ENCODE results near the gene MZB1. TPM values are rescaled to one million over a fixed set of nuclear protein-coding genes. Genes with fewer than 3 reads are reported as not detected.

The MZB1 gene, protein sequence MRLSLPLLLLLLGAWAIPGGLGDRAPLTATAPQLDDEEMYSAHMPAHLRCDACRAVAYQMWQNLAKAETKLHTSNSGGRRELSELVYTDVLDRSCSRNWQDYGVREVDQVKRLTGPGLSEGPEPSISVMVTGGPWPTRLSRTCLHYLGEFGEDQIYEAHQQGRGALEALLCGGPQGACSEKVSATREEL
- 1 to 10 TPM in 3 of 6 experiments, under 1 TPM in 3; 0.37 to 5.1 (median 1.1) TPM for total RNA-seq
- long read RNA-seq, partial matches to known transcripts: 1 of 5 reads
- long read RNA-seq, other reads (novel, unspliced or antisense): 0 of 5 reads

DNA sequence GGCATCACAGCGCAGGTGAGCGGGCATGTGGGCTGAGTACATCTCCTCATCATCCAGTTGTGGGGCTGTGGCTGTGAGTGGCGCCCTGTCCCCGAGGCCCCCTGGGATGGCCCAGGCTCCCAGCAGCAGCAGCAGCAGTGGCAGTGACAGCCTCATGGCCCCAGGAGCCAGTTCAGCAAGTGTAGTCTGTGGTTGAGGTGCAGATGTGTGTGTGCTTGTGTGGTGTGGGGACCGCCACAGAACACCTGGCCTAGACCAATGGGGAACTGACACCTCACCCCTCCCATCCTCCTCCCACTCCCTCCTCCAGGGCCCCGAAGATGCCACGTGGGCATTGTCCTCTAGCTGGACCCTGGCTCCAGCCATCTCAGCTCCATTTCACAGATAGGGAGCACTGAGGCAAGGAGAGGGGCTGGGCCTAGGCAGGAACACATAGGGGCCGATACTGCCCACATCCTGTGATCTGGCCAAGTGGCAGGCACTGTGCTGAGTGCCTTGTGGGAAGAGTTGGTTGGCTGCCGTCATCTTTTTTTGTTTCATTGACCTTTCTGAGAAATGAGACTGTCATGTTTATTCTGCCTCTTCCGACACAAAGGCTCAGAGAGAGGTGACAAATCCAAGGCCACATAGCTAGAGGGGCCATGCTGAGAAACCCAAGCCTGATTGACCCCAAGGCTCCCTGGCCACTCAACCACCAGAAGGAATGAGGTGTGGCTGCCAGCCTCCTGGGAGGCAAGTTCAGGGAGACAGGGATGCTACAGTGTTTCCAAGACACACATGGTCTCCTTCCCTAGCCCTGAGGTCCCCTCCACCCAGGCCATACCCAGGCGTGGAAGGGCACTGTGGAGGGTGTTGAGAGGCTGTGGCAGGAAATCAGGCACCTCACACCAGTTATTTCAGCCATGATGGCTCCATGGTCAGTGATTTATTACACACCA, at the start of gene MZB1:
TSS of gene MZB1 (minus strand) at position 213 of the 938 bp plus-strand sequence. CDS start at position 156, 57 bp downstream.
- peak within 1 kb of the TSS in 1 of 3 donors; percentile 24 for H3K27ac ChIP-seq
- no peak within 1 kb of the TSS for H3K4me3 ChIP-seq
- H3K4me1 ChIP-seq: peaks cover 0 to 40% (median 4%) of the 10 kb centered on the region in 4 donors

DNA sequence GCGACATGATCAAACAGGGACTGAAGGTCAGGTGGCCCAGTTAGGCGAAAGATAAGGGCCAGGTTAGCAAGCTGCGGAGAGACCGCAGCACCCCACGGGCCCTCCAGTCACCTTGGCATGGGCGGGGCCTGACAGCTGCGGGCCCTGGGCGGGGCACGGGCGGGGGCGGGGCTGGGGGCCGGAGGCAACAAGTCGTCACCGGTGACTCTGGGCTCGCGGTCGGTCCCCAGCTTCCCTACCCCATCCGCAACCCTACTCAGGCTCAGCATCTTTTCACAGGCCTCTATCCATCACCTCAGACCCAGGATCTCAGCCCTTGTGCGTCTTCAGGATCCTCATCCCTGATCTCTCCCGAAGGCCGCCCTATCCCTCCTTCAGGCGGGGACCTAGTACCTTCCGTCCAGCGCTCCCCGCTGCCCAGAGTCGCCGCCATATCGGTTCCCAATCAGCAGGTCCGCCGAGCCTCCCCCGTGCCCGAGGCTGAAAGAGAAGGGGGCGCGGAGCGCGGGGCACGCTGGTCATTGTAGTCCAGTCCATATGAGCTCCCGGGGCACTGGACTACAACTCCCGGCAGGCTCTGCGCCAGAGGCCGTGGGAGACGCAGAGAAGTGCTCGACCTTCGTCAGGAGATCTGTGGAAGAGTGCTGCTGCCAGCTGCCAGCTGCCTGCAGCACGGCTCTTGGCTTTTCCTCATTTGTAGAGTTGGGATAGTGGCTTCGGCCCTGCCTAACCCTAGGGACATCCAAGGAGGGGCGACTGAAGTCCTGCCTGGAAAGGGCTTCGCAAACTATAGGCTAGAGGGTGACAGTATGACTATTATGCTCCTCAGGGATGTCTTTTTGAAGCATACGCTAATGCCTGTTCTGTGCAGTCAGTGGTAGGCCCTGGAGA, 49.5 kb upstream of the MZB1 start, which contains the start of gene DNAJC18:
TSS of gene DNAJC18 (minus strand) at position 513 of the 891 bp plus-strand sequence. CDS start at position 433, 80 bp downstream.
- TF ChIP-seq, protein P1, sequence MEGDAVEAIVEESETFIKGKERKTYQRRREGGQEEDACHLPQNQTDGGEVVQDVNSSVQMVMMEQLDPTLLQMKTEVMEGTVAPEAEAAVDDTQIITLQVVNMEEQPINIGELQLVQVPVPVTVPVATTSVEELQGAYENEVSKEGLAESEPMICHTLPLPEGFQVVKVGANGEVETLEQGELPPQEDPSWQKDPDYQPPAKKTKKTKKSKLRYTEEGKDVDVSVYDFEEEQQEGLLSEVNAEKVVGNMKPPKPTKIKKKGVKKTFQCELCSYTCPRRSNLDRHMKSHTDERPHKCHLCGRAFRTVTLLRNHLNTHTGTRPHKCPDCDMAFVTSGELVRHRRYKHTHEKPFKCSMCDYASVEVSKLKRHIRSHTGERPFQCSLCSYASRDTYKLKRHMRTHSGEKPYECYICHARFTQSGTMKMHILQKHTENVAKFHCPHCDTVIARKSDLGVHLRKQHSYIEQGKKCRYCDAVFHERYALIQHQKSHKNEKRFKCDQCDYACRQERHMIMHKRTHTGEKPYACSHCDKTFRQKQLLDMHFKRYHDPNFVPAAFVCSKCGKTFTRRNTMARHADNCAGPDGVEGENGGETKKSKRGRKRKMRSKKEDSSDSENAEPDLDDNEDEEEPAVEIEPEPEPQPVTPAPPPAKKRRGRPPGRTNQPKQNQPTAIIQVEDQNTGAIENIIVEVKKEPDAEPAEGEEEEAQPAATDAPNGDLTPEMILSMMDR (IDR thresholded peaks at IDR 0.05): no peak
- TF ChIP-seq POLR2A (IDR thresholded peaks at IDR 0.05): no peak
- WGBS (ENCODE audit: insufficient coverage, low coverage, low lambda C conversion rate, missing lambda C conversion rate): 6% methylated on average over 13 of the region's 49 CpGs
- no peaks in the 10 kb centered on the region for H3K27me3 ChIP-seq
- peaks cover 0 to 3% (median under 1%) of the 10 kb centered on the region in 4 donors for H3K4me1 ChIP-seq
- peak within 1 kb of the TSS; percentile 66 to 94 (median 76) for H3K4me3 ChIP-seq
- H3K27ac ChIP-seq: peak within 1 kb of the TSS; percentile 77 to 89 (median 78)
- ATAC-seq (peak; percentile 98 to 99 (median 98)), DNase-seq (peak; percentile 88 to 93 (median 91))
- no peaks in the 10 kb centered on the region for H3K9me3 ChIP-seq
- intact Hi-C loops (cut with DNase I): no loop called here
- no peaks in the 10 kb centered on the region for H3K36me3 ChIP-seq

More for the DNA sequence above, at the start of gene MZB1:
- TF ChIP-seq, protein P1 (IDR thresholded peaks at IDR 0.05): no peak
- no peak for TF ChIP-seq POLR2A (IDR thresholded peaks at IDR 0.05)
- no peaks in the 10 kb centered on the region for H3K36me3 ChIP-seq
- peaks cover 0 to 15% of the 10 kb centered on the region in 2 donors for H3K27me3 ChIP-seq
- H3K9me3 ChIP-seq: no peaks in the 10 kb centered on the region
- 67% methylated on average over 1 of the region's 11 CpGs for WGBS (ENCODE audit: insufficient coverage, low coverage, low lambda C conversion rate, missing lambda C conversion rate)
- DNase-seq (peak in 1 of 3 donors; percentile 51), ATAC-seq (peak in 2 of 4 donors; percentile 4 to 8)
- intact Hi-C loops (cut with DNase I): loop anchor here in 1 of 2 donors (10.0 kb wide), 1 partner anchor 95 kb away; the partner anchor contains the start of gene MATR3

DNA sequence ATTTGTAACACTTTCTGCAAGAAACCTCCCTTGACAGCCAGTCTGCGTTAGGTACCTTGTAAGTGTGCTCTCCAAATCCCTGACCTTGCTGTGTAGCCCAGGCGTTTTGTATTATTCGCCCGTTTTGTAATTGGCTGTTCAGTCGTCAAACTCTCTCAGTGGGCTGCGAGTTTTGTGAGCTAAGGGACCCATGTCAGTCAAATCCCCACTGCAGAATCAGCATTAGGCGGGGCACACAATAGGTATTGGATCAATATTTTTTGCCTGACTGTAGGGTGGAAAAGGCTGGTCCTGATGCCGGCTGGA, 48.9 kb upstream of the MZB1 start:
- no peak for TF ChIP-seq POLR2A (IDR thresholded peaks at IDR 0.05)
- TF ChIP-seq, protein P1 (IDR thresholded peaks at IDR 0.05): no peak
- H3K27ac ChIP-seq: no peak overlapping the region
- H3K4me1 ChIP-seq: peaks cover 0 to 3% (median under 1%) of the 10 kb centered on the region in 4 donors
- DNase-seq (peak in 1 of 3 donors; percentile 32), ATAC-seq (no peak)
- H3K4me3 ChIP-seq: peak overlapping the region; percentile 66 to 94 (median 76)
- intact Hi-C loops (cut with DNase I): no loop called here
- H3K36me3 ChIP-seq: no peaks in the 10 kb centered on the region
- no peaks in the 10 kb centered on the region for H3K27me3 ChIP-seq
- 24% methylated on average over 4 of the region's 8 CpGs for WGBS (ENCODE audit: insufficient coverage, low coverage, low lambda C conversion rate, missing lambda C conversion rate)
- no peaks in the 10 kb centered on the region for H3K9me3 ChIP-seq

DNA sequence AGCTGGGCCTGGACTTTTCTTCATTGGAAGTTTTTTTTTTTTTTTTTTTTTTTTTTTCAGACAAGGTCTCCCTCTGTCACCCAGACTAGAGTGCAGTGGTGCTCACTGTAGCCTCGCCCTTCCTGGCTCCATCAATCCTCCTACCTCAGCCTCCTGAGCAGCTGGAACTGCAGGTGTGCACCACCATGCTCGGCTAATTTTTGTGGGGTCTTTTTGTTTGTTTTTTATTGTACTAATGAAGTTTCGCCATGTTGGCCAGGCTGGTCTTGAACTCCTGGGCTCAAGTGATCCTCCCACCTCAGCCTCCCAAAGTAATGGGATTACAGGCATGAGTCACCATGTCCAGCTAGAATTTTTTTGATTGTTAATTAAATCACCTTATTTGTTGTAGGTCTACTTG, 46.0 kb upstream of the MZB1 start:
- ATAC-seq (no peak), DNase-seq (no peak)
- 75% methylated on average over 1 of the region's 3 CpGs for WGBS (ENCODE audit: insufficient coverage, low coverage, low lambda C conversion rate, missing lambda C conversion rate)
- TF ChIP-seq, protein P1 (IDR thresholded peaks at IDR 0.05): no peak
- TF ChIP-seq POLR2A (IDR thresholded peaks at IDR 0.05): no peak
- Histone ChIP-seq H3K27me3 (no peaks in the 10 kb centered on the region), H3K27ac (no peak overlapping the region), H3K9me3 (no peaks in the 10 kb centered on the region), H3K36me3 (no peaks in the 10 kb centered on the region), H3K4me1 (peaks cover 0 to 3% (median under 1%) of the 10 kb centered on the region in 4 donors), H3K4me3 (no peak overlapping the region)
- intact Hi-C loops (cut with DNase I): no loop called here

All from right lobe of liver (tissue), 6 donors.